NCI-H748 treated with DMSO at 0.1 percent for 48 hours (cell line): Measurements from ENCODE around the gene FAM181A.
A peak's percentile ranks its signal among the peaks of the same experiment; 100 is the strongest.

Experiments used
- DNase-seq: peaks from one replicate; lab custom pipeline; 2025; lab: John Stamatoyannopoulos, UW

The FAM181A gene

DNA sequence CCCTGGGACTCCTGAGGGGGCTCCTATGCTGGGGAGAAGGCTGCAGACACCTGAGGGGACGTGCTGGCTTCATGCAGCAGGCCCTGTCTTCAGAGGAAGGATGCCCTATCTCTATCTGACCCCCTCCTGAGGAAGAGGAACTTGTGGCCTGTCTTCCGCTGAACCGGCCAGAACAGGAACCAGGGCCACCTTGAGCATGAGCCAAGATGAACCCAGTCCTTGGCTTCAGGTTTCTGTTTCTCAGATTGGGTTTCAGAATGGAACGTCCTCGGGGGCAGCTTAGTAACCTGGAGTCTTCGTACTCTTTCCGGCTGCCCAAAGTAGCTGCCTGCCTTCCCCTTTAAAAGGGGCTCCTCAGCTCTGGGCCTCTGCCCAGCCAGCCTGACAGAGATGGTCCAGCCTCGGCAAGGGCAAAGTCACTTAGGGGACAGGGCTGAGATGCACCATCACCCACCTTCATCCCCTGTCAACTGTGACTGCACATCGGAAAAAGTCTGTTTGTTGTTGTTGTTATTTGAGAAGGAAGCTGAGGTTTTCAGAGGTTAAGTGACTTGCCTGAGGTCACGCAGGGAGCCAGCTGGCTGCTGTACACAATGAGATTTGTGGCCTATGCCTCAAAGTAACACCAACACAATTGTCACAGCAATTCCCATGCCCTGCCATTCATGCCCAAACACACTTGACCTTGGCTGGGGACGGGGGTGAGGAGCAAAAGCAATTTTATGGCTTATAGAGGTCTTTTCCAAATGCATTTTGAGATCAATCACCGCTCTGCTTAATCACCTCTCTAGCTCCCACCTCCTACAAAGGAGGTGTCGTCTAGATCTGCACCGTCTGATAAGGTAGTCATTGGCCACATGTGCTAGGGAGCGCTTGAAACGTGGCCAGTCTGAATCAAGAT lies 35.8 kb downstream of the FAM181A start:
- DNase-seq: no peak

DNA sequence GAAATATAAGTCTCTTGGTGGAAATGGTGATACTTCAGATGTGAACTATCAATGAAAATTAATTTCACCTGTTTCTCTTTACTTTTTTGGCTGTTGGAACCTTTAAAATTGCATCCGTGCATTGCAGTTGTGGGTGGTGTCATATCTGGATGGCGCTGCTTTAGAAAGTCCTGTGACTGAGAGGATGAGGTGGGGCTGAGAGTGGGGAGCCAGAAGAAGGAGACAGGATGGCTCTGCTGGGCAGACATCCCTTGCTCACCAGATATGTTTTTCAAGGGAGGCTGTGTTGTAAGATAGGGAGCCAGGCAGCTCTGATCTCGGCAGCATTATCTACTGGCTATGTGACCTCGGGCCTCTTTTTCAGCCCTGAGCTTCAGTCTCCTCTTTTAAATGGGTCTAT lies 36.5 kb downstream of the FAM181A start:
- DNase-seq: no peak

DNA sequence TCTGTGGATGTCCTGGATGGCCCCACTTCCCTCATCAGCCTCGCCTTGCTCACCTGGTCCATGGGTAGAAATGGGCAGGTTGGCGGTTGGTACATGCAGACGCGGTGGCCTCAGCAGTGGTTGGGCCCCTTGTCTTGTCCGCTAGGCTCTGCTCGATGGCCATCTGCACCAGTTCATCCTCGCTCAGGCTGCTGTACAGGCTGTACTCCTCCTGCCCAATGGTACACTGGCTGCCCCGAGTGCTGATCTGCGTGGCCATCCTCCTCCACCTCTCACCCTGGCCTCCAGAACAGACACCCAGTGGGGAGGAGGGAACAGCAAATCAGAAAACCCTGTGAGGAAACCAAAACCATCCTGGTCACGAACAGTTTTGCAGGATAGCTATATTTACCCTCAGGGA lies 37.1 kb downstream of the FAM181A start:
- DNase-seq: no peak

DNA sequence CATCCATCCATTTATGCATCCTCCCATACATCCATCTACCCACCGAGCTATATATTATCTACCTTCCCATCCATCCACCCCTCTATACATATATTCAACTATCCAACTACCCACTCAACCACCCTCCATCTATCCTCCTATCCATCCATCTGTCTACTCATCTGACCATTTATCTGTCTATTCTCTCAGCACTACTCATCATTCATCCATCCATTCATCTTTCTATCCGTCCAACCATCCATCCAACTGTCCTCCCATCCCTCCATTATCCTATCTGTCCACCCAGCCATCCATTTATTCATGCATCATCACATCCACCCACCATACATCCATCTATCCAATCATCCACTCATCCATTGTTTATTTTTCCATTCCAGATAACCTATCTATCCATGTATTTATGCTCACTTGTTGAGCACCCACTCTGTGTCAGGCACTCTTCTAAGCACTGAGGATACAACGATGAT lies 37.7 kb downstream of the FAM181A start:
- no peak for DNase-seq

DNA sequence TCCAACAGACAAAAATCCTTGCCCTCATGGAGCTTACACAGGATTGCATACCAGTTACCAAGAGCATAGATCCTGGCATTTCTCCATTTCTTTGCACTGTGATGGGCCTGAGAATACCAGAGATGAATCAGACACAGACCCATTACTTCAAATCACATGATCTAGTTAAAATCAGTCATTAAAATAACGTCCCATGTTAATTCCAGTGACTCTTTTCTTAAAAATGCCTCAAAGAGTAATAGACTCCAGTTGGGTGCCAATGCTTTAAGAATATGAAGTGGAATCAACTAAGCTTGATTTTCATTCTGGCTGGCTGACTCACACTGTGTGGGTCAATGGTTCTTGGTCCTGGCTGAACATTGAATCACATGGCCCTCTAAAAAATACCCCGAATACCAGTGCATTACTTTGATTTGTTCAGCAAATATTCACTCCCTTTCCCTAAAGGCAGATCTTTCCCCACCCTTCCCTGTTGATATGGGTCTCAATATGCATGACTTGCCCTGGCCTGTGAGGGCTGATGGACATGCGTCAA lies 38.2 kb downstream of the FAM181A start:
- no peak for DNase-seq

DNA sequence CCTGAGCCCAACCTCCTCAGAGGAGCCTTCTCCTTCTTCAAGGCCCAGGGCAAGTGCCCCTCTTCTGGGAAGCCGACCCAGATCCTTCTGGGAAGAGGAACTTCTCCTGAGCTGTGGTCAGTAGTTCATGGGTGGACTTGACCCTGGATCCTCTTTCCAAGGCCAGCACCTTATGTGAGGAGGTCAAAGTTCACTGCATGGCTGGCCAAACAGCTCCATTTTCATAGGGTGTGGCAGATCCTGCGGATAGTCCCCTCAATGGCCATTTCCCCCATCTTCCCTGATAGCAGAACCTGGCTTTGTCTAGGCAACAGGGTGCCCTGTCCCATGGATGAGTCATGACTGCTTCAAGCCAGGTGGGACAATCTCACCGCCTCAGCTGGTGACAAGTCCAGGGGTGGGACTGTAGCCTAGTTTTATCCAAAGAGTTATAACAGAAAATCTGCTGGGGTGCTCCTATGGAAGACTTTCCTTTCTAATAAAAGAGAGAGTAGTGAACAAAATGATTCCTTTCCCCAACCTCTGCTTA lies 38.9 kb downstream of the FAM181A start:
- no peak for DNase-seq

DNA sequence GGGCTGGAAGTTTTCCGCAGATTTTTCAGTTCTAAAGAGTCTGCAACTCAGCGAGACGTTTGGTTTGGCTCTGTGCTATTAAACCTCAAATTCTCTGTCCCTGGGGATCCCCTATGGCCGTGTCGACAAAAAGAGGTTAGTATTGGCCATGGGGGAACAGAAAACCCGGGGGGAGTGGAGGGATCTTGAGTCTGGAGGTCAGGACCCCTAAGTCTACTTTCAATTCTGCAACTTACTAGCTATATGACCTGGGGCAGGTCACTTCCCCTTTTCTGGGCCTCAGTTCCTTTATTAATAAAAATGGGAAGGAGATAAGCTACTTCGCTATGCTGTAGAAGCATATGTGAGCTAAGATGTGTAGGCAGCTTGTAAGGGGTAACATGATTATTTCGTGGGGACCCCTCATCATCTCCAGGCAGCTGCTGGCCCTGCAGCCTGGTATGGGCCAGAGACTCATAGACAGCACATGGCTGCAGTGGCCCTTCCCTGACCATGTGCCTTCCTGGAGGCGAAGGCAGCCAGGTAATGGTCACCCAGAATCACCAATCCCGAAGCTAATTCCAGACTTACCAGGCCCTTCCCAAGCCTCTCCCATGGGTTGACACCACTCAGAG lies 40.6 kb downstream of the FAM181A start:
- no peak for DNase-seq

DNA sequence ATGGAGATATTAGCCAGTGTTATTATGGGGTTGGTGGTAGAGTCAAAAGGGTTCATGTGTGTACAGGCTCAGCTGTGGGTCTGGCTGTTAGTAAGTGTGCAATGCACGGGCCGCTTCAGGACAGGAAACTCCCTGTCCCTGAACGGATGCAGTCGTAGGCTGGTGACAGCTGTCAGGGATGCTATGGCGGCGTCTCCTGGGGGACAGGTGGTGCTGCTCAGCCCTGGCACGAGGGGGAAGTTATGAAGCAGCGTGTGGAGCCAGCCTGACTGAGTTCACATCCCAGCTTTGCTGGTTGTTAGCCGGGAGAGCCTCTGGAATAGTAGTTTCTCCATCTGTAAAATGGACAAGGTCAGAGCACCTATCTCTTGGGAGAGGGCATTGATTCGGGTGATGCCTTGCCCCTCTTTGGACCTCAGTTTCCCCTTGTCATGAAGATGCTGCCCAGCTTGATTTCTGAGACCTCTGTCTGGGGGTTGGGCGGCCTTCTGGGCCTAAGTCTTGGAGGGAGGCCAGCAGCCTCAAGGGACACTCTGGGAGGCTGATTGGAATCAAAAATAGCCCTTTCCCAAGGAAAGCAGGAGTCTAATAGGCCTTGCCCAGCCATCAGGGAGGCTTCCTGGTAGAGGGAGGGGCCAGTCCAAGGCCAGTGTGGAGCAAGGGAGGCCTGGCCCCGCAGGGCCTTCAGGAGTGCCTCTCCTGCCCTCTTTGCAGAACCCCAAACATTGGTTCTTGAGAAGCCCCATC lies 42.1 kb downstream of the FAM181A start:
- no peak for DNase-seq

DNA sequence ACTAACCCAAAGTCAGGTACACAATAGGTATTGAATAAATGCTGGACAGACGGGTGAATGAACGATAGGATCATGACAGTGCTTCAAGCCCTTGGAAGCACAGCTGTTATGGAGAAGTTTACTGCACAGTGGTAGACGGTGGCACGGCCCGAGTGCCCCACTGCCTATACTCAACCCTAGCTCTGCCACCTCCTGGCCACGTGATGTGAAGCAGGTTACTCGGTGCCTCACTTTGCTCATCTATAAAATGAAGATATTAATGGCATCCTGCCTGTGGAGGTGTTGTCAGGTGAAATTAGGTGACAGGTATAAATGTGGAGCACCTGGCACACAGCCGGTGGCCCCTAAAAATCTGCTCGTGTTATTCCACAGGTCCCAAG lies 43.4 kb downstream of the FAM181A start:
- DNase-seq: peak; percentile 9

DNA sequence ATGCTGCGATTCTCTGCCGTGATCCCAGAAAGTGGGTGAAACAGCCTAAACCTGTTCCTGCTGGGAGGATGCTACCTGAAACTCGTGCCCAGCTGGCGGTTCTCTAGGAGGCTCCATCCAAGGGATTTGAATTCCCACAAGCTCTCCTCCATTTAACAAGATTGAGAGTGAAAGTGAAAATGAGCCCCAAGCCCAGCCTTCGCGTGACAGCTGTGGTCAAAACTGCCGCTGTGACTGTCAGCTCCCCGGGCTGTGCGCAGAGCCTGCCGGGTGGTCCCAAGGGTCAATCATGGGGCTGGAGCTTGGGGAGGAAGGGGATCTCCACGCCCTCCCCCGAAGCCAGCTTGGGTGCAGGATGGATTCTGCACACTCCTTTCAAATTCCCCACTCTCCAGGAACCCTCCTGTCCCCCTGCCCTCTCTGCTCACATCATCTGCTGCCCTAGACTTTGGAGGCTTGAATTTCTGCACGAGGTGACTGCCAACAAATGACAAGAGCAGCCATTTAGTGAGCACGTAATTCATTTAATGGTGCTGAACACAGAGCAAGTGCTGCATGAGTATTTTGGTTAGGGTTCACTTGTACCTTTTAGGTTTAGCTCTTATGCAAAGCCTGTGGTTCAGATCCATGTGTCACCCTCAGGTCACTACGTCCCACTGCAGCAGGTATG lies 44.0 kb downstream of the FAM181A start:
- DNase-seq: no peak

DNA sequence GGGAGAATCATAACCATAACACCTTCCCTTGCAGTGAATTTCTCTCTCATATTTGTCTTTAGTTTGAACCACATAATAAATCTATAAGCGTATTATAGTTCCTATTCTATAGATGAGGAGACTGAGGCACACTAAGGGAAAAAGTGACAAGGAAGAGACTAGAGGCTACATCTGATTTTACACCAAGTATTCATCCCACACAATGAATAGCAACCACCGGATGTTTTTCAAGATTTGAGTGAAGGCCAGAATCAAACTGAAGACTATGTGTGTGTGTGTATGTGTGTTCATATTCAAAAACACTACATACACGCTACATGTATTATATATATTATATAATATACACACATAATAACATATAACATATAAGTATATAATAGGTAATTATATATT lies 44.5 kb downstream of the FAM181A start:
- DNase-seq: no peak

DNA sequence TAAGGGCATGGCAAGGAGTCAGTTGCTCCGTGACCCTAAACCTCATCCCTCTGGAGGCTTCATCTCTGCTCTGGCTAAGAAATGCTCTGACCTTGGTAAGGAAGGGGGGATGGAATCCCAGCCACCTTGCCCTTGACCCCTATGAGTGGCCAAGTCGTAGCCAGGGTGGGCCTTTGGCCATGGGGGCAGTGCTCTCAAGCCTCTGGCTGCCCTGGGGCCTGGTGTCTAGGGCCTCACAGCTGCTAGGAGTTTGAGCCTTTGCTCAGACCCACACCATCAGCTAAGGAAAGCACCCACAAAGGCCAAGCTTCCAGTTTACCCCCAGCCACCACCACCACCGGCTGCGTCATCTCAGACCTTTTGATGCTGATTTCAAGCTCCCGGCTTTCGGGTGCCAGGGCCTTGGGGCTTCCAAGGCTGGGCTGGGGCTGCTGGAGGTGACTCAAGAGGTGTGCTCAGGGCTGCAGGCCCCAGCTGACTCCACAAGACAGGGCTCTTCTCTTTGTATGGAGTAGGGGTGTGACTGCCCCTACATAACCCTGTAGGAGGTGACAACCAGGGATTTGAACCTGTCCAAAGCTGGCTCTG lies 45.6 kb downstream of the FAM181A start:
- DNase-seq: no peak

DNA sequence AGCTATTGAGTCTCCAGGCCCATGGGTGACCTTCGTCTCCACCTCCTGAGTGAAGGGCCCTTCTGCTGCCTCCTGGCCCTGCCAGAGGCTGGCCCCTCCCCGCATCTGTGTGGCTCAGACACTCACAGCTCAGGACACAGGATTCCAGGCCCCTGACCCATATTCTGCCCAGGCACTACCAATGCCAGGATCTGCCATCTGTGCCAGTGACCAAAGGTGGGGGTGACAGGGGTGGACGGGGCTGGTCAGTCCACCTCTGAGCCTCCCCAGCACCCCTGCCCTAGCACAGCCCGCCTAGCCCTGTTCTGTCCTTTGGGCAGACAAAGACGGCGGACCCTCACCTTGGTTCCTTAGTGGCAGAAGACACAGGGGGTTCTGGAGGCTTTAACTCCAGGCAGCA lies 46.5 kb downstream of the FAM181A start:
- no peak for DNase-seq

DNA sequence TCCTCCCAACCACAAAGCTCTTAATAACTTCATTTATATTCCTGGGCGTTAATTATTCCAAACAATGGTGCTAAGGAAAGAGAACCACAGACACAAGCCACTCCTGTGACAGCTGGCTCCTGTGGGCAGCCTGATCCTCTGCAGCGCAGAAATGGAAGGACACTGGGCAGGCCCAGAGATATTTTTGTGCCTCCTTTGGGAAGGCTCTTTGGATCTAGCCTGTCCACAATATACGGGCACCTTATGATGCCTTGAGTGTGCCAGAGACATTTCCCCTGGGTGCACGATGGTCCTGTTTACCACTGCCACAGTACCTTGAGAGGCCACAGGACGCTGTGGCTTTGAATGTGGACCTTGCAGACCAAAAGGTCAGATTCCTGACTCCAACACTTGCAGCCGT lies 47.2 kb downstream of the FAM181A start:
- no peak for DNase-seq

DNA sequence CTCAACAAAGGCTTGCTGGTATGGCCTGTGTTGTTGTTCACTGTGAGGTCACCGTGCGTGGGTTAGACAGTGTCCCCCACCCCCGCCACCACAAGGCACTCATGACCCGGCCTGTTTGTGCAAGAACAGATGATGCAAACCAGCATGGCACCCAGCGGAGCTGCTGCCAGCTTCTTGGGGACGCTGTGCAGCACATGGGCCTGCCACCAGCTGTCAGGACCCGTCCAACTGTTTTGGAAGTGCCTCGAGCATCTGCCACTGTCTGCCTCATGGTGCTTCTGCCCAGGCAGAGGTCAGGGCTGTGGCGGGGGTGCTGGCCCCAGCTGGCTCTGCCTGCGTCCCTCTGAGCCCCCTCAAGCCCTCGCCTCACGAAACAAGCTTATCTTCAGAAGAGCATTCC lies 47.7 kb downstream of the FAM181A start:
- no peak for DNase-seq

DNA sequence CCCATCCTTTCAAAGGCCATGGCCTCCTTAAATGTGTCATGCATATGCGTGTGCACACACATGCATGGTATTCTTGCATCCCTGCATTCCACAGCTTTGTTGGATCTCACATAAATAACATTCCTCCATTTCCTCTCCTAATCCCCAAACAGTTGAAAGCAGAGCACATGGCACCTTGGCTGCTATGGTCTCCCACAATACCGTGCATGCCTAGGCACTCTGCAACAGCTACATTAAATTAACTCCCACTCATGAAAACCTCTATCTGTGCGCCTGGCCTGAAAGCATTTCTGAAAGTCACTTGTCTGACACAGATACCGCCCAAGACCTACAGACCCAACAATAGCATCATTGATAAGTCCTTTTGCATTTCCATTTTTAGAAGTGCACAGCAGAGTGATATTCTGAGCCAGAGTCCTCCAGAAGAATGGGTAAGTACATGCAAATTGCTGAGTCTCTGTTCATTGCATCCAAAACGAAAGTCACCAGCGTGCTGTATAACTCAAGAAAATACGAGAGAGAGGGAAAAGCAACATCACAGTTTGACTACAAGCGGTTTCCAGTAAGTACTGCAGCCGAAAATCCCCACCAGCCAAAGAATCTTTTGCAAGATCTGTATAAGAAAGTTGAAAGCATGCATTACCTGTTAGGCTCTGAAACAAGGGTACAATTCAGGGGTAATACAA lies 48.8 kb downstream of the FAM181A start:
- no peak for DNase-seq

DNA sequence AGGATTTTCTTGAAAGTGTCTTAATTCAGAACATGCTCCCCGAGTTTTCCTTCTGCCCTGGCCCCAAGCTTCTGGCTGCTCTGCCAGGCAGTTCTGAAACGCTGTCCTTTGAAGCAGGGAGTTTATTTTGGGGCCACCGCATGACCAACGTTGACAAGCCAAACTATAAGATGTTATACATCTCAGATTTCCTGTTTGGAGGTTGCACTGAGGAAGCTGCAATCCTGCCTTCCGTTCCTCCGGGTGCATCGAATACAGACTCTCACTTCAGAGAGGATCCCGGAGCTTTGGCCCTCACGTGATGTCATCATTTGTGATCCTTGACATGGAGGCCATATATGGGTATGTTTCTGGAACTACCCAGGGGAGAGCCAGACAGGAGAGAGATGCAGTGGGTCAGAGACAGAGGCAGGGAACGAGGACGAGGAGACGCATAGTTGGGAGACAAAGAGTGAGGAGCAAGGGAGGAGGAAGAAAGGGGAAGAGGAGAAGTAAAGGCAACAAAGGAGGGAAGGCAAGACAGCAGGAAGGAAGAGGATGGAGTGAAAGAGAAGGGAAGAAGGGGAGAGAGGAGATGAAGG lies 49.4 kb downstream of the FAM181A start, which contains the start of gene ASB2:
Gene ASB2, minus strand, starts transcription at position 94 of the 581 bp plus-strand sequence. CDS start 12,031 bp downstream, outside the sequence.
- no peak for DNase-seq

DNA sequence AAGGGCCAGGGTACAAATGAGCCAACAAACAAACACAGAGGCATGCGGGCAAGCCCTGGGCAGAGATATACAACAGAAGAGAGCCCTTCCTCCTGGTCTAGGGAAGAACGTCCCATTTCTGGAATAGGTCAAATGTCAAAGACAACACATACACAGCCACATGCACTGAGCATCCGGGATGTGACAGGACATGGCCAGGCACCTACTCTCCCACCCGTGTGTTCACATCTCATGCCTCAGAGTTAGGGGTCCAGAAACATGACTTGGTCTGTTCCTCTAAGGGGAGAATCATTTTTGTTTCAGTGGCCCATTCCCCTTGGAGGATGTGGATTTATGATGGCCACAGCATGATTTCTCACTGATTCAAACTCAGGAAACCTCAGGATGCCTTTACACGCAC lies 50.0 kb downstream of the FAM181A start:
- no peak for DNase-seq

DNA sequence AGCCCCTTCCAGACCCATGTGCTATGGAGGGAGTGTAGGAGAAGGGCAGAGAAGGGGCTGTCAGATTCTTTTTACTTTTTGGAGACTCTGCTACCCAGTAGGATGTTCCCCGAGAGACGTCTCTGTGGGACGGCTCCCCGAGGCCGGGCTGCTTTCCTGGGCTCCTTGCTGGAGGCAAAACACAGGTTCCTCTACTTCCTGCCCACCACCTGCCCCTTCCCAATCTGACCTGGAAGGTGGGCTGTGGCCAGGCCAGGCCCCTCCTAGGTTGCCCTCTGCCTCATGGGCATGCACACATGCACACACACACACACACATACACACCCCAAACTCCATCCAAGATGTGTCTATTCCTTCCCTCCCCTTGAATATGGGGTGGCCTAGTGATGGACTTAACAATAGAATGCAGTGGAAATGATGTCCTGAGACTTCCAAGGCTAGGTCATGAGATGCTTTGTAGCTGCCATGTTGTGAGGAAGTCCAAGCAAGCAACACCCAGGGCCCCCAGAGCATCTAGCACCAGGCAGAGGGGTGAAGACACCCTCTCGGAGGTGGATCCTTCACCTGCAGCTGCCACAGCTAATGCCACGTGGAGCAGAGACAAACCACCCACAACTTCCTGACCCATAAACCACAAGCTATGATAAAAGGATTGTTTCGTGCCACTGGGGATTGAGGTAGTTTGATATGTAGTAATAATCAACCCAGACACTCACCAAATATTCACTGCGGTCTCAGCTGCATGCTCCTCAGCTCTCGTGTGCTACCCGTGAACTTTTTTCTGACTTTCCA lies 50.8 kb downstream of the FAM181A start:
- DNase-seq: no peak
